GM21529 (cell line): ENCODE measurements around the gene RPF1.
"Not testable (repeated sequence)": the region's sequence is repeated elsewhere in the genome, so short reads cannot be mapped to it uniquely, and the experiment has no call there.

ENCODE experiments used
- ATAC-seq: cut with Tn5 transposase; IDR thresholded peaks from one replicate; pipeline ENCODE4 v1.9.1; 2021; ENCODE audit not compliant: unreplicated experiment

RPF1 gene, protein sequence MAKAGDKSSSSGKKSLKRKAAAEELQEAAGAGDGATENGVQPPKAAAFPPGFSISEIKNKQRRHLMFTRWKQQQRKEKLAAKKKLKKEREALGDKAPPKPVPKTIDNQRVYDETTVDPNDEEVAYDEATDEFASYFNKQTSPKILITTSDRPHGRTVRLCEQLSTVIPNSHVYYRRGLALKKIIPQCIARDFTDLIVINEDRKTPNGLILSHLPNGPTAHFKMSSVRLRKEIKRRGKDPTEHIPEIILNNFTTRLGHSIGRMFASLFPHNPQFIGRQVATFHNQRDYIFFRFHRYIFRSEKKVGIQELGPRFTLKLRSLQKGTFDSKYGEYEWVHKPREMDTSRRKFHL

DNA sequence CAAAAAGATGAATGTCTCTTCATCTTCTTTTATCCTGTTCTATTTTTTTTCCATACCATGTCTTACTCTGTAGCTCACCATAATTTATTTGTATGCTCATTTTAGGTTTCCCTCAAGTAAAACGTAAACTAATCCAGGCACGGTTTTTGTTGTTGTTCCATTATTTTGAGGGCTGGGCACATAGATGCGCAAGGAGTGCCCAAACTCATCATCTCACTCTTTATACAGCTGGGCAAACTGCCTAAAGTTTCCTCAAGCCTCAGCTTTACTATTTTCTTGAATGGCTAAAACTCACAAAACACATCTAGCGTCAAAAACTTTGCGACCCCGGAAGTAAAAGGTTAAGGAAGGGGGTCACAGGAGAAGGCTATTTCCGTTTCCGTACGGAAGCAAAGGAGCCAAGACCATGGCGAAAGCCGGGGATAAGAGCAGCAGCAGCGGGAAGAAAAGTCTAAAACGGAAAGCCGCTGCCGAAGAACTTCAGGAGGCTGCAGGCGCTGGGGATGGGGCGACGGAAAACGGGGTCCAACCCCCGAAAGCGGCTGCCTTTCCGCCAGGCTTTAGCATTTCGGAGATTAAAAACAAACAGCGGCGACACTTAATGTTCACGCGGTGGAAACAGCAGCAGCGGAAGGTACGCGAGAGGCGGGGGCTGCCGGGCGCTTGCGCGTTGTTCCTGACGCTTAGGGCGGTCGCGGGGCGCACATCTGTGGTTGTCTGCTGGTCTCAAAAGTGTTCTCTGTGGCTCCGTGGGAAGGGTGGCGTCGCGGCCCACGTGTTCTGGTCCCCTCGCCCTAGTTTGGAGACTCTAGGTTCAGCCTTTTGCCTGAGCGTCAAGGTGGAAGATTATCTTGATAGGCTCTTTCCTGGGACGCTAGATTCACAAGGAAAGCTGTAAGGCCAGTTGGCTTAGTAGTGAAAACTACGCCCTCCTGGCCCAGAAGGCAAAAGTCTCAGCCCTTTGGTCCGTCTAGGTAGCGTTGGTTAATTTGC lies at the start of gene RPF1:
Gene RPF1, plus strand, starts transcription at position 391 of the 993 bp plus-strand sequence. Its CDS starts 16 bp downstream, at position 407.
- ATAC-seq = peak; percentile 94

- ATAC-seq = no peak
Observed at GRCh38 chr1:84430546-84430945, 48.5 kb upstream of the RPF1 start.

- peak; percentile 69 for ATAC-seq
Observed at GRCh38 chr1:84433258-84434080, 45.6 kb upstream of the RPF1 start.

GRCh38 chr1:84434081-84434769 lies 44.8 kb upstream of the RPF1 start:
- ATAC-seq = no peak

- ATAC-seq = no peak
Observed at GRCh38 chr1:84434801-84435549, 44.1 kb upstream of the RPF1 start.

DNA sequence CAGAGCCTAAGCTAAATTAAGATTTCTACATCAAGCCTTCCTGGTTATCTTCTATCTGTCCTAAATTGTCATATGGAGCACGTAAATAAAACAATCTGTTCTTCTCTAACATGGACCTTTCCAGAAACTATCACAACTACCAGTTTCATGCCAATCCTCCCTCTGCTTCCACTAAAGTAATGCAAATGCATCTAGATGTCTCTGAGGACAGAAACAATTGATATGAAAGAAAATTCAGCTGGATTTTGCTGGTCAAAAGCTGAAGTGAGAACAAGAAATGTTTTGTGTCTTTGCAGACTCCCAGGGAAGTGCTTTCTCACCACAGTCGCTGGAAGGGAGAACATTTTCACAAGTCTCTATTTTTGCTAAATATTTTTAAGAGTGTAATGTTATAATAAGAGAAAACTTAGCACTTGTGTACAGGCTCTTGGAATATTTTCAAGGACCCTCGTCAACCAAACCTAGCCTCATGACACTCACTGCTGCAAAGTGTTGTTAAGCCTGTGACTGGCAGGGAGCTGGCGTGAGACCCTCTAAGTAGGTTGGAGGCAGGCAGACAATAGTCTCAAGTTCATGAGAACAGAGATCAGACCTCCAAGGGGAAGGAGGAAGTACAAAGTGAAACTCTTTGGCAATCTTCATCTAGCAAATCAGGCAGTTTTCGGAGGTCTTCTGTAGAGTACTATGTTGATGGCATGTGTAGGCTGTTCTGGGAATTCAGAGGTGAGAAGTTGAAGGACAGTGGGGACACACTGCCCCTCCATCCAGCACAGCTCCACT lies 42.0 kb upstream of the RPF1 start:
- ATAC-seq = peak; percentile 39

DNA sequence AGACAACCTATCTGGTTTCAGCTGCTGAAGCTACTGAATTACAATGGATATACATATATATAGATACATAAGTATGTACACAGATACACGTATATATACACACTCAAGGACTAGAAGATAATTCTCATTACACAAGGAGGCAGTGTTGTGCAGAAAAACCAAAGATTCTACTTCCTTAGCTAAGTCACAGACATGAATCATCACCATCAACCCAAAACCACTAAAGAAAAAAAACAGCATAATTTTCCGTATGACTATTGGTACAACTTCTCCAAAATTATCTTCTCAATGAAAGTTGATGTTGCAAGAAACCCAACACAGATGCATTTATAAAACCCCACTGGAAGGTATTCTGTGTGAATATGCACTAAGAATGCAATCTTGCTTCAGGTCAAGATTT lies 36.8 kb upstream of the RPF1 start:
- peak; percentile 97 for ATAC-seq

GRCh38 chr1:84442747-84443646 lies 36.1 kb upstream of the RPF1 start:
- ATAC-seq = not testable (repeated sequence)

DNA sequence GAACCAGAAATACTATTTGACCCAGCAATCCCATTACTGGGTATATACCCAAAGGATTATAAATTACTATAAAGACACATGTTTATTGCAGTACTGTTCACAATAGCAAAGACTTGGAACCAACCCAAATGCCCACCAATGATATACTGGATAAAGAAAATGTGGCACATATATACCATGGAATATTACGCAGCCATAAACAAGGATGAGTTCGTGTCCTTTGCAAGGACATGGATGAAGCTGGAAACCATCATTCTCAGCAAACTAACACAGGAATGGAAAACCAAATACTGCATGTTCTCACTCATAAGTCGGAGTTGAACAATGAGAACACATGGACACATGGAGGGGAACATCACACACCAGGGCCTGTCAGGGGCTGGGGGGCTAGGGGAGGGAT lies 30.4 kb upstream of the RPF1 start:
- not testable (repeated sequence) for ATAC-seq

DNA sequence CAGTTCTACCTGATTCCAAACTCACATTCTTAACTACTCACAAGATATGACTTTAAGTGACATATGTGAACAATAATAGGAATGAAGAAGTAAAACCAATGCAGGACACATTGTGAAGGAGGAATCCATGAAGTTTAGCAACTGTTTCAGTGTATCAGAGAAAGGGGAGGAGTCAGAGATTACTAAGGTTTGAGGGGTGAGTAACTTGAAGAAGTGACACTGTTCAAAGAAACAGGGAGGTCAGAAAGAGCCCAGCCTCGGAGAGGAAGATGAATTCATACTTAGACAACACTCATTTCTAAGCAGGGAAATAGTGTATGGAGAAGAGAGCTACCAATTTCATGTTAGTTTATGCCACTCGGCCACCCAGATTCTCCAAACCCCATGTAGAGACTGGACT lies 28.2 kb upstream of the RPF1 start:
- no peak for ATAC-seq

GRCh38 chr1:84452436-84452835 lies 26.6 kb upstream of the RPF1 start:
- ATAC-seq = no peak

DNA sequence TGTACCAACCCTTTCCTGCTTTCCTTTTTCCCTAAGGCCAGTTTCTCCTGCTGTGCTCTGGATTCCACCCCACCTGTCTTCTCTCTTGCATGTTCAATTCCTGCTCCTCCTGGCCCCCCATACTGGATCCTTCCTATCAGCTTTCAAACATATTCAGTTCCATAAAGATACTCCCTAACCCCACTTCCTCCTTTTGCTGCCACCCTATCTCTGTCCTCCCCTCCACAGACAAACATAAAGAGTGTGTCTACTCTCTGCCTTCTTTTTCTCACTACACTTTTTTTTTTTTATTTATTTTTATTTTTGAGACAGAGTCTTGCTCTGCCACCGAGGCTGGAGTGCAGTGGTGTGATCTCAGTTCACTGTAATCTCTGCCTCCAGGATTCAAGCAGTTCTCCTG lies 16.9 kb upstream of the RPF1 start:
- no peak for ATAC-seq

GRCh38 chr1:84467298-84467697 lies 11.8 kb upstream of the RPF1 start:
- no peak for ATAC-seq

DNA sequence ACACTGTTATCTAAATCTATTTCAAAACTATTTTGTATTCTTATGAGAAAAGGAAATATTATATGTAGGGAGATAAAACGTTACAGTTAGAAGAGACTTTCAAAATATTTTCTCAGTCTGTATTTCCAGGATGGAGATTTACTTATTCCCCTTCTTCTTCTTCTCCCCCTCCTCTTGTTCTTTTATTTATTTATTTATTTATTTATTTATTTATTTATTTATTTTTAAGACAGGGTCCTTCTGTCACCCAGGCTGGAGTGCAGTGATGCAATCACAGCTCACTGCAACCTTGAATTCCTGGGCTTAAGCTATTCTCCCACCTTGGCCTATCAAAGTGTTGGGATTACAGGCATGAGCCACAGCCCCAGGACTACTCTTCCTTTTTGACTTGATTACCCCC lies 2.8 kb upstream of the RPF1 start:
- no peak for ATAC-seq

- ATAC-seq = peak; percentile 27
Observed at GRCh38 chr1:84479998-84480397, 932 bp downstream of the RPF1 start.

GRCh38 chr1:84480650-84481049 lies 1.6 kb downstream of the RPF1 start:
- peak; percentile 31 for ATAC-seq

- no peak for ATAC-seq
Observed at GRCh38 chr1:84481317-84481716, 2.3 kb downstream of the RPF1 start.

DNA sequence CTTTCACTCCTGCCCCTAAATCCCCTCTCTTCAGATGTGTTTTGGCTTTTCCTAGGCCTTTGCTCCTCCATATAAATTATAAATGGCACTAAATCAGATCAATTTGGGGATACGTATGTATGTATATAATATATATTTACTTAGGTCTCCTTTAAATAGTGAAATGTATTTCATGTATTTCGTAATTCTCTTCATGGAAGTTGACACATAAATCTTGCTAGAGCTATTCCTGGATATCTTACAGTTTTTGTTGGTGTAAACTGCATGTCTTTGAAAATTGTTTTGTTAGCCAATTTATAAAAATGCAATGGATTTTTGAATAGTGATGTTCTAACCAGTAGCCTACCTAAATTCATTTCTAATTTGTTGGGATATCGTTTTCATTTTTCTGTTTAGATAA lies 9.0 kb downstream of the RPF1 start:
- ATAC-seq = no peak
